ENCODE measurements around the gene TFPT.

DNA sequence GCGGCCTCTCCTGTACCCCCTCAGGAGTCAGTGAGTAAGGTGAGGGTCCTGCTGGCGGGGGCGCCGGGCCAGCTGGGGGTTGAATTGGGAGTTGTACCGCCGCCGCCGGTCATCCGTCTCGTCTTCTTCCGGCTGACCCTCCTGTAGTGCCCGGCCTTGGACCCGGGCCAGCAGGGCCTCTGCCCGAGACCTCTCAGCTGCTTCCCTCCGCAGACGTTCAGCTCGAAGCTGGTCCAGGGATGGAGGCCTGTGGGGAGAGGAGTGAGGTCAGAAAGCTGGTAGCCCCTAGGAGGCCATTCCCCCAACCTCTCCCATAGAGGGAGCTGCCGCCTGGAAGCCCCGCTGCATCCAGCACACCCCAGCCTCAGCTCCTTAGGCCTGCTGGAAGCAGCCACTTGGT is 40.2 kb upstream of the TFPT start:
- TF ChIP-seq EZH2 (IDR thresholded peaks at IDR 0.05; ENCODE audit: borderline replicate concordance, low read depth, low read length, poor library complexity, severe bottlenecking), result no peak
- TF ChIP-seq, protein P1, sequence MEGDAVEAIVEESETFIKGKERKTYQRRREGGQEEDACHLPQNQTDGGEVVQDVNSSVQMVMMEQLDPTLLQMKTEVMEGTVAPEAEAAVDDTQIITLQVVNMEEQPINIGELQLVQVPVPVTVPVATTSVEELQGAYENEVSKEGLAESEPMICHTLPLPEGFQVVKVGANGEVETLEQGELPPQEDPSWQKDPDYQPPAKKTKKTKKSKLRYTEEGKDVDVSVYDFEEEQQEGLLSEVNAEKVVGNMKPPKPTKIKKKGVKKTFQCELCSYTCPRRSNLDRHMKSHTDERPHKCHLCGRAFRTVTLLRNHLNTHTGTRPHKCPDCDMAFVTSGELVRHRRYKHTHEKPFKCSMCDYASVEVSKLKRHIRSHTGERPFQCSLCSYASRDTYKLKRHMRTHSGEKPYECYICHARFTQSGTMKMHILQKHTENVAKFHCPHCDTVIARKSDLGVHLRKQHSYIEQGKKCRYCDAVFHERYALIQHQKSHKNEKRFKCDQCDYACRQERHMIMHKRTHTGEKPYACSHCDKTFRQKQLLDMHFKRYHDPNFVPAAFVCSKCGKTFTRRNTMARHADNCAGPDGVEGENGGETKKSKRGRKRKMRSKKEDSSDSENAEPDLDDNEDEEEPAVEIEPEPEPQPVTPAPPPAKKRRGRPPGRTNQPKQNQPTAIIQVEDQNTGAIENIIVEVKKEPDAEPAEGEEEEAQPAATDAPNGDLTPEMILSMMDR (conservative IDR thresholded peaks at IDR 0.05; ENCODE audit: low read depth, low read length), result no peak
